ENCODE data around the gene TBX3. TPM values are rescaled to one million over a fixed set of nuclear protein-coding genes. Genes with fewer than 3 reads are reported as not detected.

The TBX3 gene
- total and polyA plus RNA-seq, 2 donors from 2014 or later, result 10.5 to 18.0 TPM

GRCh38 chr12:114695305-114695592 is 11.3 kb upstream of the TBX3 start:
- Histone ChIP-seq H3K36me3 (ENCODE audit: control insufficient read depth in 2 of 3, insufficient read depth in 3 of 3, low read length in 3 of 3) (no peaks in the 10 kb centered on the region), H3K9me3 (ENCODE audit: control insufficient read depth in 2 of 3, insufficient read depth in 1 of 3, low read length in 3 of 3) (no peaks in the 10 kb centered on the region), H3K9ac (ENCODE audit: low read length in 3 of 3) (no peak overlapping the region), H3K27me3 (ENCODE audit: control insufficient read depth, insufficient read depth, low read length) (peaks cover 61% of the 10 kb centered on the region), H3K4me3 (ENCODE audit: low read length in 3 of 3) (no peak overlapping the region), H3K27ac (ENCODE audit: low read depth in 2 of 2, low read length in 2 of 2) (no peak overlapping the region), H3K4me1 (ENCODE audit: control insufficient read depth in 2 of 3, insufficient read depth in 2 of 3, low read depth in 1 of 3, low read length in 3 of 3) (no peaks in the 10 kb centered on the region)
- FAIRE-seq (no peak), DNase-seq (no peak)
- TF ChIP-seq CTCF (IDR thresholded peaks at IDR 0.05; ENCODE audit: borderline replicate concordance, extremely low read depth, insufficient read depth), result no peak
- intact Hi-C loops (cut with DNase I), result no loop called here

- no peak overlapping the region for H3K4me3 ChIP-seq (ENCODE audit: low read length in 3 of 3)
- H3K36me3 ChIP-seq (ENCODE audit: control insufficient read depth in 2 of 3, insufficient read depth in 3 of 3, low read length in 3 of 3), result no peaks in the 10 kb centered on the region
- H3K4me1 ChIP-seq (ENCODE audit: control insufficient read depth in 2 of 3, insufficient read depth in 2 of 3, low read depth in 1 of 3, low read length in 3 of 3), result no peaks in the 10 kb centered on the region
- no peak for FAIRE-seq
- H3K9ac ChIP-seq (ENCODE audit: low read length in 3 of 3), result no peak overlapping the region
- H3K27me3 ChIP-seq (ENCODE audit: control insufficient read depth, insufficient read depth, low read length), result peaks cover 57% of the 10 kb centered on the region
- TF ChIP-seq CTCF (IDR thresholded peaks at IDR 0.05; ENCODE audit: borderline replicate concordance, extremely low read depth, insufficient read depth), result no peak
- peak in 2 of 5 donors; percentile 28 to 38 for DNase-seq
- H3K27ac ChIP-seq (ENCODE audit: low read depth in 2 of 2, low read length in 2 of 2), result no peak overlapping the region
- H3K9me3 ChIP-seq (ENCODE audit: control insufficient read depth in 2 of 3, insufficient read depth in 1 of 3, low read length in 3 of 3), result no peaks in the 10 kb centered on the region
- intact Hi-C loops (cut with DNase I), result no loop called here
Observed at GRCh38 chr12:114694436-114695304, 10.7 kb upstream of the TBX3 start.

- FAIRE-seq, result no peak
- Histone ChIP-seq H3K9ac (ENCODE audit: low read length in 3 of 3) (no peak overlapping the region), H3K27ac (ENCODE audit: low read depth in 2 of 2, low read length in 2 of 2) (no peak overlapping the region), H3K4me3 (ENCODE audit: low read length in 3 of 3) (no peak overlapping the region), H3K36me3 (ENCODE audit: control insufficient read depth in 2 of 3, insufficient read depth in 3 of 3, low read length in 3 of 3) (no peaks in the 10 kb centered on the region), H3K9me3 (ENCODE audit: control insufficient read depth in 2 of 3, insufficient read depth in 1 of 3, low read length in 3 of 3) (no peaks in the 10 kb centered on the region), H3K27me3 (ENCODE audit: control insufficient read depth, insufficient read depth, low read length) (peaks cover 56% of the 10 kb centered on the region), H3K4me1 (ENCODE audit: control insufficient read depth in 2 of 3, insufficient read depth in 2 of 3, low read depth in 1 of 3, low read length in 3 of 3) (no peaks in the 10 kb centered on the region)
- intact Hi-C loops (cut with DNase I), result no loop called here
- DNase-seq, result peak in 1 of 5 donors; percentile 33
- TF ChIP-seq CTCF (IDR thresholded peaks at IDR 0.05; ENCODE audit: borderline replicate concordance, extremely low read depth, insufficient read depth), result no peak
Observed at GRCh38 chr12:114693532-114693931, 9.6 kb upstream of the TBX3 start.
